ENCODE measurements around the gene LCE4A. TPM values are rescaled to one million over a fixed set of nuclear protein-coding genes. Genes with fewer than 3 reads are reported as not detected.

The LCE4A gene
- total RNA-seq, 2 donors from 2014 or later, result not detected

DNA sequence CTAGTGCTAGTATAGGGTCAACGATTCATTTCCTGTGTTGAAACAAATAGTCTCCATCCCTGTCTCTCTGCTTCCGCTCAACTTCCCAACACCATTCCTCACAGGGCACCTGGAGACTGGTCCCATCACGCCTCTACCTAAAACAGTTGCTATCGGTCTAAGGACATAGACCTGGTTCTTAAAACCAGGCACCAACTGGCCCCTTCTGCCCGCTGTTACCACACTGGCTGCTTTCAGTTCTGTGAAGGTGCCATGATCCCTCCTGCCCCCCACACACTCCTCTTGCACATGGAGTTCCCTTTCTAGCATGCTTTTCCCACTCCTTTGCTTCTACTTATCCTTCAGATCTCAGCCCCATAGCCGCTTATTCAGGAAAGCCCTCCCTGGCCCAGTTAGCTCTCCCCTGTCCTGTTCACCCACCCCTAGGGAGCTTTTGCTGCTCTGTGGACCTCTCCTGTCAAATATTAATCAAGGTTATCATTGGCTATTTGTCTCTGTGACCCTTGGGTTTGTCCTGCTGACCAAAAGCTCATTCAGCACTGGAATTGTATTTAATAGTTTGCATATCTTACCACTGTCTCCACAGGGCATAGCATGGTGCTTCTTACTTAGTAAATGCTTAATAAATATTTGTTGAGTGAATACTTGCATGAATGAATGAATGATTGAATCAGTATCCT, 37.9 kb downstream of the LCE4A start:
- no peaks in the 10 kb centered on the region for H3K9me3 ChIP-seq
- no peaks in the 10 kb centered on the region for H3K36me3 ChIP-seq
- no peak overlapping the region for H3K27ac ChIP-seq
- H3K27me3 ChIP-seq (replicated peaks; ENCODE audit: insufficient read depth), result no peaks in the 10 kb centered on the region
- TF ChIP-seq, protein P1, sequence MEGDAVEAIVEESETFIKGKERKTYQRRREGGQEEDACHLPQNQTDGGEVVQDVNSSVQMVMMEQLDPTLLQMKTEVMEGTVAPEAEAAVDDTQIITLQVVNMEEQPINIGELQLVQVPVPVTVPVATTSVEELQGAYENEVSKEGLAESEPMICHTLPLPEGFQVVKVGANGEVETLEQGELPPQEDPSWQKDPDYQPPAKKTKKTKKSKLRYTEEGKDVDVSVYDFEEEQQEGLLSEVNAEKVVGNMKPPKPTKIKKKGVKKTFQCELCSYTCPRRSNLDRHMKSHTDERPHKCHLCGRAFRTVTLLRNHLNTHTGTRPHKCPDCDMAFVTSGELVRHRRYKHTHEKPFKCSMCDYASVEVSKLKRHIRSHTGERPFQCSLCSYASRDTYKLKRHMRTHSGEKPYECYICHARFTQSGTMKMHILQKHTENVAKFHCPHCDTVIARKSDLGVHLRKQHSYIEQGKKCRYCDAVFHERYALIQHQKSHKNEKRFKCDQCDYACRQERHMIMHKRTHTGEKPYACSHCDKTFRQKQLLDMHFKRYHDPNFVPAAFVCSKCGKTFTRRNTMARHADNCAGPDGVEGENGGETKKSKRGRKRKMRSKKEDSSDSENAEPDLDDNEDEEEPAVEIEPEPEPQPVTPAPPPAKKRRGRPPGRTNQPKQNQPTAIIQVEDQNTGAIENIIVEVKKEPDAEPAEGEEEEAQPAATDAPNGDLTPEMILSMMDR (IDR thresholded peaks at IDR 0.05), result no peak
- H3K4me1 ChIP-seq (ENCODE audit: control insufficient read depth in 1 of 2, low read depth in 2 of 2), result no peaks in the 10 kb centered on the region
- no peak for ATAC-seq (ENCODE audit: insufficient number of reproducible peaks, low FRiP score, low read depth)
- DNase-seq (ENCODE audit: low spot score), result no peak
- H3K4me3 ChIP-seq, result no peak overlapping the region

DNA sequence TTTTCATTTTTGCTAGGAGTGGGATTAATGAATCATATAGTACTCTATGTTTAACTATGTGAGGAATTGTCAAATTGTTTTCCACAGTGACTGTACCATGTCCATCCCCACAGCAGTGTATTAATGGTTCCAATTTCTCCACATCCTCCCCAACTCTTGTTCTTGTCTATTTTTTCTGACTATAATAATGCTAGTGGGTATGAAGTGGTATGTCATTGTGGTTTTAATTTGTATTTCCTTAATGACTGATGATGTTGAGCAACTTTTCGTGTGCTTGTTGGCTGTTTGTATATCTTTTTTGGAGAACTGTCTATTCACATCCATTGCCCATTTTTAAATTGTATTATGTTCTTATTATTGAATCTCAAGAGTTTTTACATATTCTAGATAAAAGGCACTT, 39.9 kb downstream of the LCE4A start:
- TF ChIP-seq, protein P1 (IDR thresholded peaks at IDR 0.05), result no peak
- Histone ChIP-seq H3K9me3 (no peaks in the 10 kb centered on the region), H3K27ac (no peak overlapping the region), H3K27me3 (replicated peaks; ENCODE audit: insufficient read depth) (no peaks in the 10 kb centered on the region), H3K4me3 (no peak overlapping the region), H3K4me1 (ENCODE audit: control insufficient read depth in 1 of 2, low read depth in 2 of 2) (no peaks in the 10 kb centered on the region), H3K36me3 (no peaks in the 10 kb centered on the region)
- DNase-seq (ENCODE audit: low spot score) (no peak), ATAC-seq (ENCODE audit: insufficient number of reproducible peaks, low FRiP score, low read depth) (no peak)

DNA sequence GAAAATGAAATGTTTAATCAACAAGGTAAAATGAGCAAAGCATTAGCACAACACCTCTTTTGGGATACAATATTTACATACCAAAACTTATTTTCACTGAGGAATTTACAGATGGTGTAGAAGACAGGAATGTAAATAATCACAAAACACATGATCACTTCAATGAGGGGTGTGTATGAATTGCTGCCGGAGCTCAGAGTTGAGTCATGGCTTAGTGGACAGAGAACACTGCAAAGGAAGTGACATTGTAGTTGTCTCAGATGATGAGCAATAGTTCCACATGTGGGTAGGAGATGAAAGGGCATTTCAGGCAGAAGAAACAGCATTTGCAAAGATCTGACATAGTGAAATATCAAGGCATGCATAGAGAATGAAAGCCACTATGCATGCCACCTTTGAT, 44.3 kb downstream of the LCE4A start:
- DNase-seq (ENCODE audit: low spot score) (no peak), ATAC-seq (ENCODE audit: insufficient number of reproducible peaks, low FRiP score, low read depth) (no peak)
- TF ChIP-seq, protein P1 (IDR thresholded peaks at IDR 0.05), result no peak
- Histone ChIP-seq H3K27me3 (replicated peaks; ENCODE audit: insufficient read depth) (no peaks in the 10 kb centered on the region), H3K4me3 (no peak overlapping the region), H3K36me3 (no peaks in the 10 kb centered on the region), H3K4me1 (ENCODE audit: control insufficient read depth in 1 of 2, low read depth in 2 of 2) (no peaks in the 10 kb centered on the region), H3K27ac (no peak overlapping the region), H3K9me3 (no peaks in the 10 kb centered on the region)

- Histone ChIP-seq H3K9me3 (no peaks in the 10 kb centered on the region), H3K36me3 (no peaks in the 10 kb centered on the region)
- ATAC-seq (ENCODE audit: insufficient number of reproducible peaks, low FRiP score, low read depth), result no peak
Observed at GRCh38 chr1:152753586-152753985, 45.6 kb downstream of the LCE4A start.

DNA sequence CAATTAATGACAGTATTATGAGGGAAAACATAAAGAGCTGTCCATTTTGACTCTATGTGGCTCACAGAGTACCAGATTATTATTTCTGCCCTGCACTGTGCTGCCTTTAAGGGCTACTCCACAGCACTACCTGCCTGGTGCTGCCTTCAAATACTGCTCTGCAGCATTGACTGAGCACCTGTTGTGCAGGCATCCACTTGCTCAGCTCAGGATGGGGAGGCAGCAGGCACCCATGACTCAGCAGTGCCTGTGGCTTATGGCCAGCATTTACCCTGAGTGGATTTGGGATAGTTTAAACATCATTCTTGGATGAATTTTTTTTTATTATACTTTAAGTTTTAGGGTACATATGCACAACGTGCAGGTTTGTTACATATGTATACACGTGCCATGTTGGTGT, 48.9 kb downstream of the LCE4A start:
- Histone ChIP-seq H3K4me3 (no peak overlapping the region), H3K9me3 (no peaks in the 10 kb centered on the region), H3K4me1 (ENCODE audit: control insufficient read depth in 1 of 2, low read depth in 2 of 2) (no peaks in the 10 kb centered on the region), H3K27me3 (replicated peaks; ENCODE audit: insufficient read depth) (no peaks in the 10 kb centered on the region), H3K27ac (no peak overlapping the region), H3K36me3 (no peaks in the 10 kb centered on the region)
- no peak for ATAC-seq (ENCODE audit: insufficient number of reproducible peaks, low FRiP score, low read depth)
- TF ChIP-seq, protein P1 (IDR thresholded peaks at IDR 0.05), result no peak
- DNase-seq (ENCODE audit: low spot score), result no peak

More at GRCh38 chr1:152753586-152753985, 45.6 kb downstream of the LCE4A start:
- DNase-seq (ENCODE audit: low spot score), result no peak
- TF ChIP-seq, protein P1 (IDR thresholded peaks at IDR 0.05), result no peak
- Histone ChIP-seq H3K4me3 (no peak overlapping the region), H3K27ac (no peak overlapping the region), H3K4me1 (ENCODE audit: control insufficient read depth in 1 of 2, low read depth in 2 of 2) (no peaks in the 10 kb centered on the region), H3K27me3 (replicated peaks; ENCODE audit: insufficient read depth) (no peaks in the 10 kb centered on the region)

Measured in thoracic aorta (tissue), 2 donors.